Endothelial cell of umbilical vein (primary cell): ENCODE data around the gene USP40. TPM values are rescaled to one million over a fixed set of nuclear protein-coding genes. Genes with fewer than 3 reads are reported as not detected.

Source experiments
- BruUV-seq: library from RNA; stranded (reverse); fragments of 400-500 nt; replicated peaks from 2 replicates; lab custom pipeline; 2021; lab: Mats Ljungman, UMichigan
- CTCF ChIA-PET: fragments of 300-600, 350-600 bp; sonication (Branson Sonifier 250); formaldehyde crosslinking; loops from one replicate; lab custom pipeline; 2021; ENCODE audit warnings: antibody characterized with exemption, inconsistent platforms; lab: Charles Lee
- POLR2A ChIA-PET: fragments of 300-600, 350-600 bp; sonication (Branson Sonifier 250); formaldehyde crosslinking; loops from one replicate; lab custom pipeline; 2021; ENCODE audit warnings: antibody characterized with exemption, inconsistent platforms; lab: Charles Lee
- DNase-seq: peaks from one replicate; pipeline ENCODE4 v3.0.0-alpha.2; 2011; ENCODE audit warnings: low read depth, low spot score
- FAIRE-seq: peaks from 2 replicates; lab custom pipeline; 2011; peaks lifted over from hg19 to GRCh38; lab: Jason Lieb, UNC
- H2AFZ ChIP-seq: 2 replicates; pipeline ENCODE4 v1.6.0; 2012; ENCODE audit warnings: low read depth, low read length, control low read depth, inconsistent platforms
- H3K27ac ChIP-seq: 2 replicates; pipeline ENCODE4 v1.5.1; 2011; ENCODE audit warnings: low read depth, mild to moderate bottlenecking, control low read depth, low read length, moderate library complexity; ENCODE audit not compliant: insufficient read depth
- H3K27me3 ChIP-seq, 2 experiments: 2 replicates each; pipeline versions ENCODE4 v1.6.0 to v1.6.1; 2011; ENCODE audit warnings: low read length in 2 of 2, mixed read lengths in 1 of 2; ENCODE audit not compliant: control insufficient read depth in 2 of 2, insufficient read depth in 2 of 2
- H3K36me3 ChIP-seq, 2 experiments: 2 replicates in 1 of 2; 3 replicates in 1 of 2; pipeline ENCODE4 v1.5.1; 2011; ENCODE audit warnings: low read length in 2 of 2, mild to moderate bottlenecking in 1 of 2, moderate library complexity in 1 of 2; ENCODE audit not compliant: control insufficient read depth in 2 of 2, insufficient read depth in 2 of 2; ENCODE audit errors: extremely low read depth in 1 of 2
- H3K4me1 ChIP-seq: 3 replicates; pipeline ENCODE4 v1.5.1; 2011; ENCODE audit warnings: mild to moderate bottlenecking, low read length; ENCODE audit not compliant: control insufficient read depth, insufficient read depth; ENCODE audit errors: extremely low read depth
- H3K4me2 ChIP-seq: 2 replicates; pipeline ENCODE4 v1.6.1; 2011; ENCODE audit warnings: low read length, control low read depth, mixed read lengths; ENCODE audit not compliant: insufficient read depth
- H3K4me3 ChIP-seq, 3 experiments: fragments of 200-600 bp in 1 of 3; sonication (generic), shearing (Covaris generic) in 1 of 3; replicated peaks in 1 of 3; 2 replicates each; pipeline ENCODE4 v1.5.1; 2011 to 2016; ENCODE audit warnings: control low read depth in 3 of 3, low read length in 3 of 3, mild to moderate bottlenecking in 2 of 3, inconsistent platforms in 1 of 3, low read depth in 1 of 3, moderate library complexity in 1 of 3; ENCODE audit not compliant: insufficient read depth in 1 of 3
- H3K79me2 ChIP-seq: 2 replicates; pipeline ENCODE4 v1.6.0; 2012; ENCODE audit warnings: low read length, inconsistent platforms; ENCODE audit not compliant: control insufficient read depth, insufficient read depth
- H3K9ac ChIP-seq: replicated peaks from 2 replicates; pipeline ENCODE3; 2011; ENCODE audit warnings: low read length, control low read depth; ENCODE audit not compliant: insufficient read depth; ENCODE audit errors: extremely low read depth
- H3K9me1 ChIP-seq: replicated peaks from 3 replicates; pipeline ENCODE4 v1.6.0; 2011; ENCODE audit warnings: mild to moderate bottlenecking, low read length; ENCODE audit not compliant: control insufficient read depth, insufficient read depth; ENCODE audit errors: extremely low read depth
- H3K9me3 ChIP-seq: replicated peaks from 2 replicates; pipeline ENCODE4 v1.5.1; 2012; ENCODE audit warnings: low read length, inconsistent platforms; ENCODE audit not compliant: control insufficient read depth, insufficient read depth
- H4K20me1 ChIP-seq: replicated peaks from 2 replicates; pipeline ENCODE3; 2011; ENCODE audit warnings: mild to moderate bottlenecking, low read length; ENCODE audit not compliant: control insufficient read depth, insufficient read depth; ENCODE audit errors: extremely low read depth
- EZH2 ChIP-seq: IDR thresholded peaks from 2 replicates; pipeline ENCODE4 v1.6.1; 2012; ENCODE audit warnings: borderline replicate concordance, low read depth, mild to moderate bottlenecking, moderate library complexity, low read length, inconsistent platforms; ENCODE audit not compliant: severe bottlenecking
- FOS ChIP-seq: IDR thresholded peaks from 2 replicates; pipeline ENCODE4 v1.6.1; 2011; ENCODE audit warnings: mild to moderate bottlenecking, low read length, moderate library complexity, borderline replicate concordance; ENCODE audit not compliant: insufficient read depth
- GATA2 ChIP-seq: IDR thresholded peaks from 2 replicates; pipeline ENCODE4 v1.7.0; 2011; ENCODE audit warnings: low read depth, mild to moderate bottlenecking, moderate library complexity, mixed read lengths, low read length; ENCODE audit not compliant: insufficient read length, insufficient read depth
- JUN ChIP-seq: IDR thresholded peaks from 2 replicates; pipeline ENCODE4 v1.6.1; 2011; ENCODE audit warnings: borderline replicate concordance, low read depth; ENCODE audit not compliant: insufficient read length, insufficient read depth
- MYC ChIP-seq: IDR thresholded peaks from one replicate; pipeline ENCODE4 v1.6.1; 2011; ENCODE audit warnings: mild to moderate bottlenecking, low read depth, low read length
- POLR2A ChIP-seq: IDR thresholded peaks from 2 replicates; pipeline ENCODE4 v1.6.1; 2012; ENCODE audit warnings: low read depth, mild to moderate bottlenecking, control low read depth, low read length
- dilution Hi-C: fragments of 300-500 bp; cut with MboI; formaldehyde crosslinking; loops from one replicate; pipeline ENCODE4 v1.15.0; 2019; ENCODE audit warnings: low sequenced_read_pairs; ENCODE audit not compliant: extremely low pct_ligation_motif_present
- intact Hi-C: fragments of 100-400 bp; cut with micrococcal nuclease; formaldehyde crosslinking; loops from one replicate; pipeline ENCODE4 v1.10.0; 2022
- polyA plus RNA-seq, 4 experiments: library from polyadenylated mRNA; depleted of rRNA in 3 of 4; stranded (reverse) in 3 of 4; unstranded in 1 of 4; fragments of >200 nt; gene quantifications; 2 replicates each; pipeline versions ENCODE4 v1.2.1 to v1.2.3, GENCODE V29; 2011 to 2012; ENCODE audit warnings: missing spikeins in 1 of 4
- total RNA-seq: library from RNA; stranded (reverse); gene quantifications from 2 replicates; pipeline ENCODE4 v1.2.3, GENCODE V29; 2021
- TF ChIP-seq, protein P1 (sequence below), 2 donors: IDR thresholded peaks; 1 replicate in 1 of 2; 2 replicates in 1 of 2; pipeline ENCODE4 v1.5.1; 2011; ENCODE audit warnings: low read length in 2 of 2, mild to moderate bottlenecking in 2 of 2, moderate library complexity in 2 of 2, control low read depth in 1 of 2, inconsistent platforms in 1 of 2, low read depth in 1 of 2; ENCODE audit not compliant: insufficient read depth in 1 of 2; ENCODE audit errors: extremely low read depth in 1 of 2
- TF ChIP-seq, protein P2 (sequence below): IDR thresholded peaks from 2 replicates; pipeline ENCODE4 v1.6.1; 2011; ENCODE audit not compliant: insufficient read depth, insufficient read length

USP40 gene
- total and polyA plus RNA-seq, 2 donors (not counting 3 experiments of a cell fraction or from before 2014, with no cell fraction given): 32.2 to 32.5 TPM

DNA sequence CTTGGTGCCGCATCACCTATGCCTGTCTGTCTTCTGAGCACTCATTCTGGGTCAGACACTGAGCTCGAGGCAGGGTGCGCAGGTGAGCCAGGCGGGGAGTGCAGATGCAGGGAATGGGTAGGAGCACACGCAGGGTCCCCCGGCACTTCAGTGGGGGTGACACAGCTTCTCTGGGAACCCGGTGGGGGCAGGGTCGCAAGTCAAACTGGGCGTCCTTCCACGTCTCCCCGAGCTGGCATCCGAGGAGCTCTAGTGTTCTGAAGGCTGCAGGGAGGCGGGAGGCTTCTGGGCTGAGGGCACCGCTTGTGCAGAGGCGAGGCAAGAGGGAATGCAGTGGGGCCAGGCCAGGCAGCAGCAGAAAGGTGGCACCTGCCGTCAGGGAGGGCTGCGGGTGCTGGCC, 126.3 kb downstream of the USP40 start:
- H4K20me1 ChIP-seq: no peaks in the 10 kb centered on the region
- no peak overlapping the region for H2AFZ ChIP-seq
- no peaks in the 10 kb centered on the region for H3K9me3 ChIP-seq
- DNase-seq (no peak), FAIRE-seq (no peak)
- no peaks in the 10 kb centered on the region for H3K27me3 ChIP-seq
- no peak overlapping the region for H3K4me2 ChIP-seq
- H3K36me3 ChIP-seq: peaks cover 0 to 14% of the 10 kb centered on the region in 2 experiments
- H3K79me2 ChIP-seq: no peaks in the 10 kb centered on the region
- dilution Hi-C loops: no loop called here
- TF ChIP-seq, protein P1, sequence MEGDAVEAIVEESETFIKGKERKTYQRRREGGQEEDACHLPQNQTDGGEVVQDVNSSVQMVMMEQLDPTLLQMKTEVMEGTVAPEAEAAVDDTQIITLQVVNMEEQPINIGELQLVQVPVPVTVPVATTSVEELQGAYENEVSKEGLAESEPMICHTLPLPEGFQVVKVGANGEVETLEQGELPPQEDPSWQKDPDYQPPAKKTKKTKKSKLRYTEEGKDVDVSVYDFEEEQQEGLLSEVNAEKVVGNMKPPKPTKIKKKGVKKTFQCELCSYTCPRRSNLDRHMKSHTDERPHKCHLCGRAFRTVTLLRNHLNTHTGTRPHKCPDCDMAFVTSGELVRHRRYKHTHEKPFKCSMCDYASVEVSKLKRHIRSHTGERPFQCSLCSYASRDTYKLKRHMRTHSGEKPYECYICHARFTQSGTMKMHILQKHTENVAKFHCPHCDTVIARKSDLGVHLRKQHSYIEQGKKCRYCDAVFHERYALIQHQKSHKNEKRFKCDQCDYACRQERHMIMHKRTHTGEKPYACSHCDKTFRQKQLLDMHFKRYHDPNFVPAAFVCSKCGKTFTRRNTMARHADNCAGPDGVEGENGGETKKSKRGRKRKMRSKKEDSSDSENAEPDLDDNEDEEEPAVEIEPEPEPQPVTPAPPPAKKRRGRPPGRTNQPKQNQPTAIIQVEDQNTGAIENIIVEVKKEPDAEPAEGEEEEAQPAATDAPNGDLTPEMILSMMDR (IDR thresholded peaks at IDR 0.05; ENCODE audit: extremely low read depth in 1 of 2, insufficient read depth in 1 of 2, low read depth in 1 of 2, low read length in 2 of 2): no peak
- TF ChIP-seq EZH2 (no peak), FOS (no peak), JUN (no peak)
- H3K4me1 ChIP-seq: no peaks in the 10 kb centered on the region
- no peak overlapping the region for H3K9ac ChIP-seq
- POLR2A ChIA-PET: no interaction called here
- H3K9me1 ChIP-seq: no peaks in the 10 kb centered on the region
- intact Hi-C loops: loop anchor here (5.0 to 10.0 kb wide), 2 partner anchors 586 to 833 kb away; no protein-coding TSS in a partner anchor
- no peak overlapping the region for H3K4me3 ChIP-seq
- CTCF ChIA-PET: interaction anchor here (1.0 kb wide), 1 partner anchor 36 kb away, joined by 7 read pairs; no protein-coding TSS in a partner anchor
- BruUV-seq: no TSS peak
- no peak overlapping the region for H3K27ac ChIP-seq

DNA sequence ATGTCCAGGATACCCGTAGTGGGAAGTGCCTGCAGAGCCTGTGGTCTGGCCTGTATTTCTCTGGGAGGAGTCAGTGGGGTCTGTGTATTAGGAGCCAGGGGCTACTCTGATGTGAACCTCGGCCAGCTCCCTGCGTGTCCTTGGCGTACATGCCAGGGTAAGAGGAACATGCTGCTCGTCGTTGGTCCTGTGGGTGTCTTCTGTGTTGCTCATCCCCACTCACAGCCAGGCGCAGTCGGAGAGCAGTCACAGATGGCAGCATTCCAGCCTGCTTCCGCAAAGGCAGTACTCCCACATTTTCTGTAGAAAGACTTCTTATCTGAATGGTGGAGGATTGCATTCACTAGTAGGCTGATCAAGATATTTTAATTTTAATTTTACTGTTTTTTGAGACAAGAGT, 127.4 kb downstream of the USP40 start:
- TF ChIP-seq POLR2A (no peak), FOS (no peak), GATA2 (no peak), EZH2 (no peak), MYC (no peak)
- TF ChIP-seq, protein P2, sequence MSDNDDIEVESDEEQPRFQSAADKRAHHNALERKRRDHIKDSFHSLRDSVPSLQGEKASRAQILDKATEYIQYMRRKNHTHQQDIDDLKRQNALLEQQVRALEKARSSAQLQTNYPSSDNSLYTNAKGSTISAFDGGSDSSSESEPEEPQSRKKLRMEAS: no peak
- no peak for FAIRE-seq

More for the DNA sequence above, 127.4 kb downstream of the USP40 start:
- H3K27ac ChIP-seq: no peak overlapping the region
- BruUV-seq: no TSS peak
- no peaks in the 10 kb centered on the region for H3K9me3 ChIP-seq
- no peaks in the 10 kb centered on the region for H3K9me1 ChIP-seq
- H2AFZ ChIP-seq: no peak overlapping the region
- POLR2A ChIA-PET: no interaction called here
- H3K4me2 ChIP-seq: no peak overlapping the region
- no peaks in the 10 kb centered on the region for H3K27me3 ChIP-seq
- H3K36me3 ChIP-seq: peaks cover 0 to 15% of the 10 kb centered on the region in 2 experiments
- intact Hi-C loops (no loop called here), dilution Hi-C loops (no loop called here)
- H3K4me1 ChIP-seq: no peaks in the 10 kb centered on the region
- no peaks in the 10 kb centered on the region for H3K79me2 ChIP-seq
- CTCF ChIA-PET: no interaction called here
- no peak overlapping the region for H3K4me3 ChIP-seq
- no peak for DNase-seq
- H3K9ac ChIP-seq: no peak overlapping the region
- no peaks in the 10 kb centered on the region for H4K20me1 ChIP-seq
